Measurements from ENCODE around the gene NFIB. TPM values are rescaled to one million over a fixed set of nuclear protein-coding genes. Genes with fewer than 3 reads are reported as not detected.

Gene NFIB
- total RNA-seq, 2 donors from 2014 or later, result 53.0 to 54.0 TPM

DNA sequence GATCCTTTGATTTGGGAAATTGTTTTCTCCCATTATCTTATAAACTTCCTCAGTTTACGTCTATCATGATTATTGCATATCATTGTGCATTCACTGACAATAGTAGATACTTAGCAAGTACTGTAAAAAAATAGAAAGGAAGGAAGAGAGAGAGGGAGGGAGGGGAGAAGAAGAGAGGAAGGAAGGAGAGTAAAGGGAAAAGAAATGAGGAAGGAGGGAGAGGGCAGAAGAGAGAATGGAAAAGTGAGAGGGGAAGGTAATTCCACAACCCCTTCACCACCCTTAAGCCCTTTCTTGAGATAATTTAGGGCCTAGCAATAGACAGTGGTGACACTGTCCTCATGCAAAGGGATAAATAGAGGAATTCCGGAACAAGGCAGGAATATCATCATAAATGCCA lies 64.4 kb downstream of the NFIB start:
- no peak for DNase-seq
- Histone ChIP-seq H3K9ac (ENCODE audit: low read depth in 2 of 2, low read length in 2 of 2) (no peak overlapping the region), H3K4me1 (peaks cover 12% of the 10 kb centered on the region), H3K4me3 (no peak overlapping the region), H3K9me3 (no peaks in the 10 kb centered on the region), H3K27me3 (no peaks in the 10 kb centered on the region), H3K27ac (no peak overlapping the region), H3K36me3 (no peaks in the 10 kb centered on the region)
- TF ChIP-seq, protein P1, sequence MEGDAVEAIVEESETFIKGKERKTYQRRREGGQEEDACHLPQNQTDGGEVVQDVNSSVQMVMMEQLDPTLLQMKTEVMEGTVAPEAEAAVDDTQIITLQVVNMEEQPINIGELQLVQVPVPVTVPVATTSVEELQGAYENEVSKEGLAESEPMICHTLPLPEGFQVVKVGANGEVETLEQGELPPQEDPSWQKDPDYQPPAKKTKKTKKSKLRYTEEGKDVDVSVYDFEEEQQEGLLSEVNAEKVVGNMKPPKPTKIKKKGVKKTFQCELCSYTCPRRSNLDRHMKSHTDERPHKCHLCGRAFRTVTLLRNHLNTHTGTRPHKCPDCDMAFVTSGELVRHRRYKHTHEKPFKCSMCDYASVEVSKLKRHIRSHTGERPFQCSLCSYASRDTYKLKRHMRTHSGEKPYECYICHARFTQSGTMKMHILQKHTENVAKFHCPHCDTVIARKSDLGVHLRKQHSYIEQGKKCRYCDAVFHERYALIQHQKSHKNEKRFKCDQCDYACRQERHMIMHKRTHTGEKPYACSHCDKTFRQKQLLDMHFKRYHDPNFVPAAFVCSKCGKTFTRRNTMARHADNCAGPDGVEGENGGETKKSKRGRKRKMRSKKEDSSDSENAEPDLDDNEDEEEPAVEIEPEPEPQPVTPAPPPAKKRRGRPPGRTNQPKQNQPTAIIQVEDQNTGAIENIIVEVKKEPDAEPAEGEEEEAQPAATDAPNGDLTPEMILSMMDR (IDR thresholded peaks at IDR 0.05), result no peak
- intact Hi-C loops (cut with DNase I), result no loop called here

DNA sequence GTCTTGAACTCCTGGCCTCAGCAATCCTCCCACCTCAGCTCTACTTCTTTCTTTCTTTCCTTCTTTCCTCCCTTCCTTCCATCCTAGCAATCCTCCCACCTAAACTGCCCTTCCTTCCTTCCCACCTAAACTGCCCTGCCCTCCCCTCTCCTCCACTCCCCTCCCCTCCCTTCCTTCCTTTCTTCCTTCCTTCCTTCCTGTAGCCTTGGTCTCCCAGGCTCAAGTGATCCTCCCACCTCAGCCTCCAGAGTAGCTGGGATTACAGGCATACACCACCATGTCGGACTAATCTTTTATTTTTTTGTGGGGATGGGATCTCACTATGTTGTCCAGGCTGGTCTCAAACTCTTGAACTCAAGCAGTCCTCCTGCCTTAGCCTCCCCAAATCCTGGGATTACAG lies 65.8 kb downstream of the NFIB start:
- intact Hi-C loops (cut with DNase I), result no loop called here
- Histone ChIP-seq H3K4me1 (peaks cover 12% of the 10 kb centered on the region), H3K27me3 (no peaks in the 10 kb centered on the region), H3K27ac (no peak overlapping the region), H3K9ac (ENCODE audit: low read depth in 2 of 2, low read length in 2 of 2) (no peak overlapping the region), H3K4me3 (no peak overlapping the region), H3K36me3 (no peaks in the 10 kb centered on the region), H3K9me3 (no peaks in the 10 kb centered on the region)
- no peak for DNase-seq
- TF ChIP-seq, protein P1 (IDR thresholded peaks at IDR 0.05), result no peak

DNA sequence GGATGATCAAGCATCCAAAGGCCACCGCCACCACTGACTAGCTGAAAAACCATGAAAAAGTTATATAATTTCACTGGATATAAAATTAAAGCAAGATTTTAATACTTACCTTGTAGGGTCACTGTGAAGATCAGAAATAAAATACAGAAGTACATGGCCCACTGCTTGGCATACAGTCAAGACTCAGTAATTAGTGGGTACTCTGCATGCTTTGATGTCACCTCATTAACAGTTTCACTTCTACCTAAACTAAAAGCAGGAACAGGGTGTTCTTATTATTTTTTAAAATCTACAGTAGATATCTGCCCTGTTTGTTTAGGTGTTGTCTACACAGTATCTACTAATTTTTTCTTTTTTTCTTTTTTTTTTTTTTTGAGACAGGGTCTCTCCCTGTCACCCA lies 66.4 kb downstream of the NFIB start:
- DNase-seq, result no peak
- H3K27me3 ChIP-seq, result no peaks in the 10 kb centered on the region
- intact Hi-C loops (cut with DNase I), result no loop called here
- no peaks in the 10 kb centered on the region for H3K9me3 ChIP-seq
- no peak overlapping the region for H3K27ac ChIP-seq
- TF ChIP-seq, protein P1 (IDR thresholded peaks at IDR 0.05), result no peak
- H3K36me3 ChIP-seq, result no peaks in the 10 kb centered on the region
- H3K4me3 ChIP-seq, result no peak overlapping the region
- H3K9ac ChIP-seq (ENCODE audit: low read depth in 2 of 2, low read length in 2 of 2), result no peak overlapping the region
- peaks cover 12% of the 10 kb centered on the region for H3K4me1 ChIP-seq

DNA sequence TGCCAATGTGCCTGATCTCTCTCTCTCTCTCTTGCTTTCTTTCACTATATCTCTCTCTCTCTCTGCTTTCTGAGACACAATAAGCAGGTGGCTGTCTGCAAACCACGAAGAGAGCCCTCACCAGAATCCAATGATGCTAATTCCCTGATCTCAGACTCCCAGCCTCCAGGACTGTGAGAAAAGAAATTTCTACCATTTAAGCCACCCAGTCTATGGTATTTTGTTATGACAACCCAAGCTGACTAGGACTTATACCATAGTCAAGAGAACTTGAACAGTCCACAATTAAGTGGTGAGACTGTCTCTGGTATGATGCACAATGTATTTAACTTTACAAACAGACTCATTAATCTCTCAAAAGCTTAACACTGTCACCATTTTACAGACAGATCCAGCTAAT lies 67.0 kb downstream of the NFIB start:
- Histone ChIP-seq H3K36me3 (no peaks in the 10 kb centered on the region), H3K4me3 (no peak overlapping the region), H3K9me3 (no peaks in the 10 kb centered on the region), H3K27ac (no peak overlapping the region), H3K27me3 (no peaks in the 10 kb centered on the region), H3K9ac (ENCODE audit: low read depth in 2 of 2, low read length in 2 of 2) (no peak overlapping the region), H3K4me1 (peaks cover 12% of the 10 kb centered on the region)
- intact Hi-C loops (cut with DNase I), result no loop called here
- TF ChIP-seq, protein P1 (IDR thresholded peaks at IDR 0.05), result no peak
- DNase-seq, result no peak

DNA sequence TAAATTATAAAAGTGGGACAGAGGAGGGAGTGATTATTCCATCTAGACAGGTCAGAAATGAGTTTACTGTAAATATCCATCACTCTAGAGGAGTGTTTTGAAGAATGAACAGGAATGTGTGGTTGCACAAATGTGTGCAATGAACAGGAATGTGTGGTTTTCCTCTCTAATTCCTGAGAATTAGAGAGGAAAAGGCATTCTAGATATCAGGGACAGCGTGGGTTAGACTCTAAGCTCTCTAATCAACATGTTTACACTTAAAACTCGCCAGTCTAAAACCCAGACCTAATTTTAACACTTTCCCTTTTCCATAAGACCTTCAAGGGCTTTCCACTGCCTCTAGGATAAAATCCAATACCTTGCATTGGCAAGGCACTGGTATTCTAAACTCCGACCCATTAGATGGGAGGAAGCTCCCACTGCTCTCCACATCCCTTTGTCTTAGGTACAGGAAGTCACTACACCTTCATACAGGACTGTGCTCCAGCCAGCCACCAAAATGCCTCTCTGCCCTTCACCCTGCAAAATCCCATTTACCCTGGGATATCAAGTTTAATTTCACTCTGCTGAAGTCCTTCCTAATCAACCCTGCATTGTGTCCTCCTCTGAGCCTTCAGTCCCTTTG lies 67.9 kb downstream of the NFIB start:
- Histone ChIP-seq H3K9ac (ENCODE audit: low read depth in 2 of 2, low read length in 2 of 2) (no peak overlapping the region), H3K4me1 (peaks cover 5% of the 10 kb centered on the region), H3K4me3 (no peak overlapping the region), H3K27ac (no peak overlapping the region), H3K9me3 (no peaks in the 10 kb centered on the region), H3K36me3 (no peaks in the 10 kb centered on the region), H3K27me3 (no peaks in the 10 kb centered on the region)
- TF ChIP-seq, protein P1 (IDR thresholded peaks at IDR 0.05), result no peak
- intact Hi-C loops (cut with DNase I), result no loop called here
- DNase-seq, result no peak

Data from colonic mucosa (tissue), 4 donors.